HG03025 (cell line): ENCODE data around the gene NUAK2.

Experiments
- ATAC-seq: cut with Tn5 transposase; IDR thresholded peaks from one replicate; pipeline ENCODE4 v1.9.1; 2021; ENCODE audit warnings: mild to moderate bottlenecking, moderate library complexity; ENCODE audit not compliant: unreplicated experiment, low FRiP score

The NUAK2 gene

DNA sequence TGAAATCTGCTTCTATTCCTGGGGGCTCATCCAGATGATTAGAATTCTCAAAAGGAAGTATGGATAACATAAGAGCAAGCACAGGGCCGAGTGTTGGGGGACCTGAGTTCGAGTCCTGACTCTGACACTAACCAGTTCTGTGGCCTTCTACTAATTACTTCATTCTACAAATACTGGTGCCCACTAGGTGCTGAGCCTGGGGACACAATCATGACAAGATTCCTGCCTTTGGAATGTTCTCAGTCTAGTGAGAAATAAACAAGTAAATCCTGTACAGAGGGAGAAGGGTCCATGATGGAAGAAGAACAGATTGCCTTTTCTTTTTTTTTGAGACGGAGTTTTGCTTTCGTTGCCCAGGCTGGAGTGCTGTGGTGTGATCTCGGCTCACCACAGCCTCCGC is 2.2 kb upstream of the NUAK2 start:
- ATAC-seq, result no peak

DNA sequence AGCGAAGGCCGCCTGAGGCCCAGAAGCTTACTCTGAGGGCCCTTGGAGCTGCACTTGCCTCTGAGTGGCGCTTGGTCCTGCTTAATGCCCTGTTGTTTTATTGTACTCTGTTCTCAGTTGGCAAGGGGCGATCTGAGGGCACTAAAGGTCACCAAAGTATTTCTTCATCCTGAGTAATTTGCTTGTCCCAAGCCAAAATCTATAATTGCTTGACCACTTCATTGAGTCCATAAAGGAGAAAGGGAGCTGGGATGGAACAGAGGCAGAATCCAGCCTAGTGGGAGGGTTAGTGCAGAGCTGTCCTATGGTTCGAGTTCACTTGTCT is 376 bp upstream of the NUAK2 start:
- no peak for ATAC-seq

DNA sequence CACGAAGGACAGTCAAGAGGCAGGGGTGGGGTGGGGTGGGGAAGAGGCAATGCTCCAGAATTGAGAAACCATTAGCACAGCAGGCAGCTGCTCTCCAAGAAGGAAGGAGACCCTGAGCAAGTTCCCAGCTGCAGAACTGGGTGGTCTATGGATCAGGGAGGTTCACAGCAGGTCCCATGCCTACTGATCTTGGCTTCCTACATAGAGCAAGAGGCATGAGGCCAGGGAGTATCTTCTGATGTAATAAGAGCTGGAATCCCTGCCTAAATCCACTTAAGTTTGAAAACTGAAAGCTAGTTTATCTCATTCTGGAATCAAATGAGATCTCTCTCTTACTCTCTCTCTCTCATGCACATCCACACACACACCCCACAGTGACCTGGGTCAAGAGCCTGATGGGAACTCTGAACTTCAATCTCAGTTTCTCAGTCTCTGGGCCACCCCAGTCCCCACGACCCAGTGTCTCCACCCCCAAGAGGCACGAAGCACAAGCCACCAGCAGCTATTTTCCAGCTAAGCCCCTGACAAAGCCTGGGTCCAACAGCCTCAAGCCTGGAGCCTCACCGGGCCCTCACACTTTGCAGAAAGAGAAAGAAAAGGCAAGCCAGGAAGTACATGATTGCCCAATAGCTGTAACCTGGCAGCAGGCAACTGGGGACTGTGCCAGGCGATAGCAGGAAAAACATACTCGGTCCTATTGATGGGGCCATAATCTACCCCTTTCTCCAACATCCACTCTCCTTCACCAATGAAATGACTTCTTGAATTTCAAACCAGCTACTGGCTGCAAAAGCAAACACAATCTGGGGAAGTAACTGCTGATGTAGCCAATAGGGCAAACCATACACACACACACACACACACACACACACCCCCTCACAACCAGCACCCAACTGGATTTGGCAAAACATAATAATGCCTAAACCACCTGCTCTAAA is 2.2 kb downstream of the NUAK2 start:
- ATAC-seq, result no peak

DNA sequence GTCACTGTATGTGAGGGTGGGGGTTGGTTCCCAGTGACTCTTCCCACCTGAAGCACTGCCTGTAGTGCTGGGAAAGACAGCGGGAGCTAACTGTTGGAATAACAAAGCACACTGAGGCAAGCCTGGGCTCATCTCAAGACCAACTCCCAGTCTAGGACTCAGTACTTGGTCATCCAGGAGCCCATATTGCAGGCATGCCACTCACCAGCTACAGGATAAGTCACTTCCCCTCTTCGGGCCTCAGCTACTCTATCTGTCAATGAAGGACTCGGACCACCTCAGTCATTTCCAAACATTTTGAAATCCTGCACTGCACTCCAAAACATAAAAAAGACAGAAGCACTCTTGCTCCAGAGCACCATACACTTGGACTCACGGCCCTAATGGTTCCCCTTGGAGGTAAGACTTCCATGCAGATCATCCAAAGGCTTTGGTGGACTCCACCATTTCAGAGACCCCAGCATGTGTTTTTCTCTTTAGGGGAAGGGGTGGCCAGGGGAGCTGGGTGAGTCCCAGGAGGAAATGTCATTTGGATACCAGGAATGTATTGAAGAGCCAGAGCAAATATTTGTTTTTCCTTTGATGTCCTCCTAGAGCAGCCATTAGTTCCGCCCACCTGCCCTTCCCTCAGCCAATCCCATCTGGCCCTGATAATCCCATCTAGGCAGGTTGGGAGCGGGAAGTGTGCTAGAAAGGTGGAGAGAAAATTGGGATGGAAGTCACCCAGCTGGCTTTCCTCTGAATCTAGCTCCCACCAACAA is 3.1 kb downstream of the NUAK2 start:
- ATAC-seq, result no peak

DNA sequence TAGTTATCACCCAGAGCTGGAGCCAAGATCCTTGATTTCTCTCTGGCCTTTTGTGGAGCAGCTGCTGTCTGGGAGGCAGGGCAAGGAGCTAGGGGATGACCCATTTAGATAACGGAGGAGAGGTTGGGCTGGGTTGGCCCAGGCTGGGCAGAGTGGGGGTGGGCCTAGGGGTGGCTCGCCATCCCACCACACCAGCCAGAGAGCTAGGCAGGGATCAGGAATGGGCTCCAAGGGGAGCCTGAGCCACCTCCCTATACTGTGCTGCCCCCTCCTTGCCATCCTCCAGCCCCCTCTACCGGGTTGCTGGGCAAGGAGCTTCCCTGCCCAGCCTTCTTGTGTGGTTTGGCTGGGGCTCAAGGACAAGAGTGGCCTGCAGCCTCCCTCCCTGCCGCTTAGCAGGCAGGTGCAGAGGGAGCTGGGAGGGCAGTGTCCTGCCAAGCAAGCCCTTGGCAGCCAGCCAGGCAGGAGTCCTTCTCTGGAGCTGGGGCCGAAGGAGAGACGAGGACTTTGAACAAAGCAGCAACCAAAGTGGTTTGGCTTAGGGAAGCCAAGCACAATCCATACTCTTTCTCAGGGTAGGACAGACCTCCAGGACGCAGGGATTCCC is 4.1 kb downstream of the NUAK2 start:
- no peak for ATAC-seq

DNA sequence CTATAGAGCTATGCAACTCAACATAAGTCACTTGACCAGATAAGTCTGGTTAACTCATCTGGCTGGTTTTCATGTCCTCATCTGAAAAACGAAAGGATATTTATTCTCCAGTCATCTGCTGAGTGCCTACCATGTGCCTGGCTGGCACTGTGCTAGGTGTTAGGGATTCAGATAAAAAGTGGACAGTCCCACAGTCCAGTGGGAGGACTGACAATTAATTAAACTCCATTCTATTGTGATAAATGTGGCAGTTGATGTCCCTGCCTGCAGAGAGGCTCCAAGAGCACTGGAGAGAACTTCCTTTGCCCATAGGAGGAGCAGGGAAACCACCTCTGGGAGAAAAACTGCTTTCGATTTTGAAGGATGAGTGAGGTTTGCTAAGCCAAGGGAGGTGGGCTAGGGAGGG is 5.4 kb downstream of the NUAK2 start:
- ATAC-seq, result no peak

DNA sequence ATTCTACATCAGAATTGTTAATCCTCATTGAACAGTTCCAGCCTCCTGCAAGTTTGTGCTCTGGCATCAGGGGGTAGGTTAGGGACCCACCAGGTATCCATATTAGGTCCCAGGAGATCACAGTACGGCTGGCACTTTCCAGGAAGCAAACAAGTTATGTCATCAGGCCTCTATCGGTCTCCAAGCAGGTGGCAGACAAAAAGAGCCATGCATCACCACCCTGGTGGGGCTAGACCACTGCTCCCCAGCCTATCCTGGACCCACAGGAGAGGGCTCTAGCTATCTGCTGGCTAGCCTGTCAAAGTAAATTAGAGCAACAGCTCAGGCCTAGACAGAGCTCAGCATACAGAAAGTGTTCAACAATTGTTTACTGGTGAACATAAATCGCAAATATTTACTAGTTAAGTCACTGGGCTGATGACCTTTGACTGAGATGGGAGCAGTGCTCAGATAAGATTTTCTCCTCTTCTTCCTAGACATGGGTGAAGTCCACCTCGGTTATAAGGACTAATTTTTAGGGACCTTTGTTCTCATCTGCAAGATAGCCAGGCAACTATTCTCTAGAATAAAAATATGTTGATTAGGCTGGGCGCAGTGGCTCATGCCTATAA is 6.4 kb downstream of the NUAK2 start:
- no peak for ATAC-seq

DNA sequence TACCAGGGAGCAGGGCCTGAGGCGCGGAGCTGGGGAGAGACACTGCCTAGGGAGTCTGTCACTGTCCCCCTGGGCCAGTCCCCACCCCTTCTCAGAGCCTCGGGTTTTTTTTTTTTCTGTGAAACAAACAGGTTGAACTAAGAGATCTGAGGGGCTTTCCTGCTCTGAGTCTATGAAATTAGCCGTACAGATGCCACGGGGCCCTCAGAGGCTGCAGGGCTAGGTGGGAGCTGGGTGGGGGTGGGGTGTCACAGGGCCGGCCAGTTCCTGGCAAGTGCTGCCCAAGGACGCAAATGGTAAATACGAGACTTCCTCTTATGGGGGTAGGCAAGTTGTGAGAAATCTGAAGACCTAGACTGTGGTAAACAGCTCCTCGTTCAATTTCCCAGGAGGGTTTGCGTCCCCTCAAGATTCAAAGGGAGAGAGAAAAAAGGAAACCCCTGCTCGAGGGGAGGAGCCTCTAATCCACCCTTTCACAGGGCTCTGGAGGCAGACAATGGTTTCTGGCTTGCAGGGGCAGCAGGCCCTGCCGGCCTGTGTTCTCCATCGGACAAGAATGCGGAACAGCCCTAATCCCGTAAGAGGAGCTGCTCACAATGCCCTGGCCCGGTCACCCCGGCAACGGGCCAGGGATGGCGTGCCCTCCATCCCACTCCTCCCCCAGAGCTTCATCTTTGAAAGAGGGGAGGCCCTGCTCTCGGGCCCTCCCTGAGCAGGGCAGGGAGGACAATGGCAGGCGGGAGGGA is 7.8 kb downstream of the NUAK2 start:
- ATAC-seq, result no peak

DNA sequence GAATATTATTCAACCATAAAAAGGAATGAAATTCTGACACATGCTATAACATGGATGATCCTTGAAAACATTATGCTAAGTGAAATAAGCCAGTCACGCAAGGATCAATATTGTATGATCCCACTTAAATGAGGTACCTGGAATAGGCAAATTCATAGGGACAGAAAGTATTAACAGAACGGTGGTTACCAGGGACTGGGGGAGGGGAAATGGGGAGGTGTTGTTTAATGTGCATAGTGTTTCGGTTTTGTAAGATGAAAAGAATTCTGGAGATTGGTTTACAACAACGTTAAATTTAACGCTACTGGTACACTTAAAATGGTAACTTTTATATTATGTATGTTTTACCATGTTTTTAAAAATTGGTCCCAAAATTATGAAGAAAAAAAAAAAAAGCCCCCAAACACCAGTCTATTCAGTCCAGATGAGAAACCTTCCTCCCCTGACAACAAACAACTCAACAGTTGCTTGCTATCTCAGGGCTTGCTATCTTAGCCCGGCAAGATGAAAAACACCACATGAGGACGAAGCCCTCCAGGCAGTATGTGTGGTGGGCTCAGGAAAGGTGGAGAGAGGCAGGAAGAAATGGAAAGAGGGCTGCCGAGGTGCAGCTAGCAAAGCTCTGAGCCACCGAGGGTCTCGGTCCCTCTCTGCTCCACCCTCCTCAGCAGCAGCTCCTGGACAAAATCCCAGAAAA is 8.5 kb downstream of the NUAK2 start:
- no peak for ATAC-seq

DNA sequence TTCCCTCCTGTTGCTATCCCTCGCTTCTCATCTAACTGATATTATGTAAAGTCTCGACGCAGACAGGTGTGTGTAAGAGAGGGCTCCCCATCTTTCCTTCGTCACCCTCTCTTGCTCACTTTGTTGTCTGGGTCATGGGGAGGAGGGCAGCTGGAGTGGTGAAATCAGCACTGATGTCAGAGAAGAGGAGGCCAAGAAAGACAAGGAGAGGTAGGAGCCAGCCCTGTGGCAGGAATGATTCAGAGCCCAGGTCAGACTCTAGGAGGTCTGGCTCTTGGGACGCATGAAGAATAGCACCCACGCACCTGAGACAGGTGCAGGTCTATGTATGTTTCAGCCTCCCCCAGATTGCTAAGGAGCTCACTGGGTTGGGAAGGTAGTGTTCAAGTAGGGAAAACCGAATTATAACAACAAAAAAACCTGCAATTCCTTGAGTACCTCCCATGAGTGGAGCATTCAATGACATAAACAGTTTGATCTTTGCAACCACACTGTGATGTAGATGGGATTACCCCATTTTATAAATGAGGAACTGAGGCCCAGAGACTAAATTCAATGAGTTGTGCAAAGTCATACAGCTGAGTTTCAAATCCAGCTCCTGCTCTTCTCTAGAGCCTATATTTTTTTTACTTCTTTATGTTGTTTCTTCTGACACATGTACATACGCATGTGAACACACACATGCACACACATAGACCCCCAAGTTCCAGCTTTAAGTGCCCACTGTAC is 10.4 kb downstream of the NUAK2 start:
- no peak for ATAC-seq

DNA sequence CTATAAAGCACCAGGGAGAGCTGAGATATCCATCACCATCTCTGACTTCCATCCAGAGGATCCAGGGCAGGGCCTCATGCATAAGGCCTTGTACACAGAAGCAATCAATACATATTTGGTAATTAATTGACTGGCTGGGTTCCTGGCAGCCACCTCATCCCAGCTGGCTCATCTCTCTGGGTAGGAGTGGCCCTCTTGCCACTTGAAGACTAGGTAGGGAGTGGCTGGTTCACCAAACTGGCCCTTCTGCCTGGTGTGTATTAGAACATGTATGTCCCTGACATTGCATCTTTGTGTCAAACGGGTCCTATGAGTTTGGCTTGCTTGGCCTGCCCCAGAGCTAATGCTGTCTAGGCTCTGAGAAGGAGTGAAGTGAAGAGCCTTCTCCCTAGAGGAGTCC is 11.8 kb downstream of the NUAK2 start:
- ATAC-seq, result no peak

DNA sequence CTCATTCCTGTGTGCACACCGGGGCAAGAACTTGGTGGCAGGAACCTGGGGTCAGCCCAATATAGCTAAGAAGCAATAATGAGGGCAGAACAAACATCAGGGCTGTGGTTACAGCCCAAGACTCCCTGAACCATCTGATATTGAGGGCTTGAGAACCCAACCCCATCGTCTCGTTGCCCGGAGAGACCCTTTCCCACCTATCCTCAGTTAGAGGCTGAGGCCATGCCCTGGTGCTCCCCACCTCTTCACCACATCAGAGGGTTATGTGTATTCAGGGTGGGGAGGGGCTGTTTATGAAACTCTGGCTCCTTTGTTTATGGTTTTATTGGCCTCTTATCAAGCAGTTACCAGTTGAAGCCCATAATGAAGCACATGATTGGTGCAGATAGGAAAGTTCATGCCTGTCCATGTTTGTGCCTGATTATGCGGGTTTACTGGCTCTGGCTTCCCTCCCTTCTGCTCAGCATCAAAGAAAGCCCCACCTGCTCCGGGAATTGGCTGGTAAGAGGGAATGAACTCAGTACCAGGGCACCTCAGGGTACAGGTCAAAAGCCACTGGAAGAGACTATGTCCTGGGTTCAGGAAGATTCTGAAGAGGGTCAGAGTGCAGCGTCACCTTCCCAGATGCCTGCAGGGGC is 14.5 kb downstream of the NUAK2 start:
- no peak for ATAC-seq

DNA sequence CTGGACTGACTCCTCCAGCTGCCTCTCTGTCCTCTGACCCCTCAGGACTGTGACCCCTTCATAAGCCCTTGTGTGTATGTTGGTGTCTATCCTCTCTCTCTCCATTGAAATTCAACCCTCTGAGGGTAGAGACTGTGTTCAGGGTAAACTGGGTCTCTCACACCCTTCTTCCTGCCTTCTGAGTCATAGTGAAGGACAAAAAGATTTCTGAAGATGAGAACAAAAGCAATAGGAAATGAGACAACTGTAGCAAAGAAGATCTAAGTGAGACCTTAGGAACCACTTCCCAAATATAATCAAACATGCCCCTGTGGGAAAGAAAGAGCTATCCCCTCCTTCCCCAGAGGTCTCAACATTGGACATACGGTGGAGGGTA is 16.9 kb downstream of the NUAK2 start:
- no peak for ATAC-seq

DNA sequence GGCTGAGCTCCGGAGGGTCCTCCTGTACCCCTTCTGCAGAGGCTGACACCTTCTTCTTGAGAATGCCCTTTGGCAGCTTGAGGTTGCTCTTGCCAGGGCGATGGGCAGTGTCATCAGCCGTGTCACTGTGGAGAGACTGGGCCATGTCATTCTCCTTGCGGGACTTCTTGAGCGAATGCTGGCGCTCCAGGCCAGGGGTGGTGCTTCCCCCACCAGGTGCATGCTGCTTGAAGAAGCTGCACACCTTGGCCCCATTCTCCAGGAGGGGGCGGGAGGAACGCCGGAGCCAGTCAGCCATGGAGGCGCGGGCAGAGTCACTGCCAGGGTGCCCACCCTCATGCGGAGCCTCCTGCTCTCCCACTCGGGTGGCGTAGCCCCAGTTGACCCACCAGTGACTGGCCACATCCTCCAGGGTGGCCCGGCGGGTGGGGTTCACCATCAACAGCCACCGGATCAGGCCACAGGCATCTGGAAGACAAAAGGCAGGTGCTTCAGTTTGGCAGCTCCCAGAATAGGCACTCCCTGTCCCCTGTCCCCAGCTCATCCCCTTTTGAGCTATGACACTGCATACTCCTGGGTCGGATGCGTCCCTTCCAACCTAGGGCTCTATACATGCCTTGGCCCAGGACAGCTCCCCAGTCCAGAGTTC is 17.4 kb downstream of the NUAK2 start:
- ATAC-seq, result no peak

DNA sequence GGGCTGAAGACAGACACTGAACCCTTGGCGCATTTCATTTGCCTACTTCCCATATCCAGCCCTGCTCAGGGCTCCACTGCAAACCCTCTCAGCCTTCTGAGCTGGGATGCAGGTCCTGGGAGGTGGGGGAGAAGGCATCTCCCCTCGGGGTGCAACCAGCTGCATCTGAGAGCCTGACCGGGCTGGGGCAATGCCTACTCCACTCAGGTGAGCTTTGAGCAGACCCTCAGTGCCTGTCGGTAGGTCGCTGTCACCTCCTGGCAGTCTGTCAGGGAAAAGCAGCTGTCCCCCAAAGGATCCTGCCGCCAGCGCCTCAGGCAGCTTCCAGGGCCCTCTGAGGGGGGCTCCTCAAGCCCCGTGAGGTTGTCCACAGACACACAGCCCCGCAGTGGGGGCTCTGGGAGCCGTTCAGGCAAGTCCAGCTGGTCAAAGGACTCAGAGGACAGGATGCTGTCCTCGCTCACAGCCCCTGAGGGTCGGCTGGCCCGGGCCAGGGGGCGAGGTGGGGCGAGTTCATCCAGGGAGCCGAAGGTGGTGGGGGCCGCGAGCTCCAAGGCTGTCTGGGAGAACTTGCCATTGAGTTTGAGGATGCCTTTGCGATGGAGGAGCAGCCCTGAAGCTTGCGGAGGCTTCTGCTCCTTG is 18.2 kb downstream of the NUAK2 start:
- no peak for ATAC-seq

DNA sequence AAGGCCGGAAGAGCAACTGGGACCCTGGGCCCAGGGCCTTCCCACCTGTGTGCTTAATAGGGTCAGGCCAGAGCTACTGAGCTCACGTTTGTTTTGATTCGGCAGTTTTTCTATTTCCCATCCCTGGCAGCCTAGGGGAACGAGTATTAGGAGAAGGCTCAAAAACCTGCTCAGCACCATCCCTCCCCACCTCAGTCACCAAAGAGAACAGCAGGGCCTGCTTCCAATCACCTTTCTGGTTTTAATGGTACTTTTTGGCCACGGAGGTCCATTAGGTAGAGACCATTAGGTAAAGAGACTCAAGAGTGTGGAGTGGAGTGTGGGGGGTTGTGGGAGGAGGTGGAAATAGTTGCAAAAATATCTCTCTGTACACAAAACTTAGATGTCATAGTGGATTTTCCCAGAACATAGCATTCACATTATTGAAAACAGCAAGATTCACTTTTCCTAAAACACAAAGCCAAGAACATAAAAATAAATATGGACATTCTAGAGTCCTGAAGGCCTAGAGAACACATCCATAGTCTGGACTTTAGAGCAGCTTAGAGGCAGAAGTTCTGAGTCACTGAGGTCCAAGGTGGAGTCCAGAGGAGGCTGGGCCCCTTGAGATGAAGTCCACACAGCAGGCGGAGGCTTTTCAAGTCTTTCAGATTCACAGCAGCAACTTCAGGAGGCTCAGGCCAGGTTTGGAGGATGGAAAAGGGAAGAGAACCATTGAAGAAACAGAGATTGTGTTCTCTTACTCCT is 19.5 kb downstream of the NUAK2 start:
- no peak for ATAC-seq

DNA sequence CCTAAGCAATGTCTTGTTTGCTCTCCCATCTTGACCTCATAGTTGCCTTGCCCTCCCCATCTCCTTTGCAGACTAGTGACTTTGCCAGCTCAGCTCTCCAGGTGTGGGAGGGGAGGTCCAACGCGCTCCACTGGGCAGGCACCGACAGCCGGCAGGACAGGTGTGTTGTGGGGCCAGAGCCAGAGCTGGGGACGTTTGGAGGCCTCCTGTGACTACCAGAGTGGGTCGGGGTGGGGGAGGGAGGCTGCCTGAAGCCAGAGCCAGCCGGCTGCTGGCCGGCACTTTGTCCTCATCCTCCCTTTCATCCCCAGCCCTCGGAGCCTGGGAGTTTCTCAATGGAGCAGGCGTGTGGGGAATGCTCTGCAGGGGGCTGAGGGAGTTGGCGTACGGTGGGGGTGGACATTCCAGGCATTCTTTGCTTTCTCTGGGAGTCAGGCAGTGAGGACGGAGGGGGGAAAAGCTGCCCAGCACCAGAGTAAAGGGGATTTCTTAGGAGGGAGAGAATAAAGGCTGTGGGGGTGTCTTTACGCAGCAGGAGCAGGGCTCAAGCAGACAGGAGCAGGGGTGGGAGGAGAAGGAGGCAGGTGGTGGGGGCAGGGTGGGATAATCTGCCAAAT is 20.2 kb downstream of the NUAK2 start:
- ATAC-seq, result no peak
